Activated CD4-positive, alpha-beta T cell treated with anti-CD3 and anti-CD28 coated beads, Interleukin-10, Interleukin-2, amounts not matched to agents 100 ng/mL and 50 ng/mL, durations not matched to agents 16 hours and 8 hours (primary cell): ENCODE data around the gene THYN1.

ENCODE experiments used
- DNase-seq: peaks from one replicate; pipeline ENCODE4 v3.0.0-alpha.2; 2020

The THYN1 gene

DNA sequence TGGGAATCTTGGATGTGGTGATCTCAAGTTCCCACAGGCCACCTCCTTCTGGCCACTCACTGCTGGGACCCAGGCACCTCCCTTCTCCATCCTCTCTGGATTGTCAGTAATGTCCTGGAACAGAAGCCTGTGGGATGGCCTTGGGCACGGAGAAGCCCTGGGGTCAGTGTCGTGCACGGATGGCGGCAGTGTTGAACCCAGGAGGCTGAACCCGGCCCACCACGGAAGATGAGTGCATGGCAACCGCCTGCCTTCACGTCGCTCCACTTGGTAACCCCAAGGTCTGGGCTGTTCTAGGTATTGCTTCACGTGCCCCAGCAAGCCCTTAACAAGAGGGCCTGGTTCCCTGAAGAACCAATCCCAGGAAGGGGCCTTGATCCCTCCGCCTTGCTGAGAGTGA lies 7.1 kb downstream of the THYN1 start:
- no peak for DNase-seq

- DNase-seq: no peak
Observed at GRCh38 chr11:134245434-134245833, 7.7 kb downstream of the THYN1 start.

GRCh38 chr11:134244593-134244992 lies 8.6 kb downstream of the THYN1 start:
- DNase-seq: no peak

DNA sequence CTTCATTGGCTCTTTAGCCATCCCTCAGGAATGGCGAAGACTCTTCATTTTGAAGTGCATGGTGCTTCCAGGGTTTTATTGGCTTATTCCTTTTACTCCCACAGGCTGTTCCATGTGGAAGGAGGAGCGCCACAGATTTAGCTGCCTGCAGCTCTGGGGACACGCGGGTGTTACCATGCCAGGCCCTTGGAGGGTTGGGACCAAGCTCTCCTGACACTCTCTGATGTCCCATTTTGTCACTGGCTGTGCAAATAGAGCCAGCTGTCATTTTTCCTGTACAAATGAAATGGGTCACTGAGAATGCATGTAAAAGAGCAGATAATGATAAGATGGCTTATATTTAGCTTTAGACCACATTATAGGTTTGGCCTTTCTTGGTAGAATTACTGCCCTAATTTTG lies 9.2 kb downstream of the THYN1 start:
- DNase-seq: no peak

GRCh38 chr11:134242376-134242775 lies 10.8 kb downstream of the THYN1 start:
- DNase-seq: no peak

DNA sequence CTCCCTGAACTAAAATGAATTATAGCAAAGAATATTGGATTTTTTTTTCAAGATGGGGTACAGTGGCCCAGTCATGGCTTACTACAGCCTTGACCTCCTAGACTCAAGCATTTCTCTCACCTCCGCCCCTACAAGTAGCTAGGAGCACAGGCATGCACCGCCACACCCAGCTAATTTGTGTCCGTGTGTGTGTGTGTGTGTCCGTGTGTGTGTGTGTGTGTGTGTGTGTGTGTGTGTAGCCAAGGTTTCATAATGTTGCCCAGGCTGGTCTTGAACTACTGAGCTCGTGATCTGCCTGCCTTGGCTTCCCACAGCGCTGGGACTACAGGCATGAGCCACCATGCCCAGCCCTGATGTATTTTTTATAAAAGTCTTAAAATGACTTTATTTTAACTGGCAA lies 12.6 kb downstream of the THYN1 start:
- no peak for DNase-seq

GRCh38 chr11:134238956-134239355 lies 14.2 kb downstream of the THYN1 start:
- DNase-seq: no peak

DNA sequence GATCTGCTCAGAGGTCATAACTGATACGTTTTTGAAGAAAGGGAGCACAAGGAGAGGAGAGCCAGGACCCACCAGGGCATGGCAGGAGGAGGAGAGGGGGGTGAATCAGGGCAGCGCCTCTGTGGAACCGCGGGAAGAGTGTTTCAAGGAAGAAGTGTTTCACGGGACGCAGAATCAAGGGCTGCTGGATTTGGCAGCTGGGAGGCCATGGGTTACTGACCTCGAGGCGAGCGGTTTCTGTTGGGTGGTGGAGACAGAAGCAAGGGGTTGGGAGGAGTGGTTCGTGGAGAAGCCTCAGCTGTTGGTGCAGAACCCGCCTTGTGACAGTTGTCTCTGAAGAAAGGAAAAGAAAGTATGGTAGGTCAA lies 15.6 kb downstream of the THYN1 start:
- DNase-seq: no peak

DNA sequence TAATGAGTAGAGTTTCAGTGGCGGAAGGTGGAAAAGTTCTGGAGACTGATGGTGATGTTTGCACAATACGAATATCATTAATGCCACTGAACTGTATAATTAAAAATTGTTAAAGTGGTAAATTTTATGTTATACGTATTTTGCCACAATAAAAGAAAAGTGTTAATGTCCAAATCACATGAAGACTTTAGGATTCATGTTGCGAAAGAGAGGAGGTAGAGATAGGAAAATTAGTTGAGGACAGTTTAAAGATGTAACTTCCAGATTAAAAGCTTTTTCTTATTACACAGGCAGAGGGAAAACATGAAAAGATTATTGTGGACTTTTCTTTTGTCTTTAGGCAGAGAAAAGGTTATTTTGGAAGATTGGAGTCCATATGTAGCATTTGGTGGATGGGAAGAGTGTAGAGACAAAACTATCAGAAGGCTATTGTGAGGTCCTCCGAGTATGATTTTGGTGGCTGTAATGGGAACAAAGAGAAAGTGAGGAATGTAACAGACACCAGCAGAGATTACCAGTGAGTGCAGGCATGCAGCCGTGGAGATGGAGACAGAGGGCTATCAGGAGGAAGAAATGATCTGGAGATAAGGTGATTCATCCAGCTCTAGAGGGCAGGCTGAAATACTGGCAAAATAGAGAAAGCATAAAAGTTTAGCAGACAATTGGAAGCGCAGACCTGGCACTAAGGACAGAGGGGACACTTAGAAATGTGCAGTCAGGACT lies 16.2 kb downstream of the THYN1 start:
- no peak for DNase-seq

- DNase-seq: no peak
Observed at GRCh38 chr11:134235399-134235798, 17.8 kb downstream of the THYN1 start.

DNA sequence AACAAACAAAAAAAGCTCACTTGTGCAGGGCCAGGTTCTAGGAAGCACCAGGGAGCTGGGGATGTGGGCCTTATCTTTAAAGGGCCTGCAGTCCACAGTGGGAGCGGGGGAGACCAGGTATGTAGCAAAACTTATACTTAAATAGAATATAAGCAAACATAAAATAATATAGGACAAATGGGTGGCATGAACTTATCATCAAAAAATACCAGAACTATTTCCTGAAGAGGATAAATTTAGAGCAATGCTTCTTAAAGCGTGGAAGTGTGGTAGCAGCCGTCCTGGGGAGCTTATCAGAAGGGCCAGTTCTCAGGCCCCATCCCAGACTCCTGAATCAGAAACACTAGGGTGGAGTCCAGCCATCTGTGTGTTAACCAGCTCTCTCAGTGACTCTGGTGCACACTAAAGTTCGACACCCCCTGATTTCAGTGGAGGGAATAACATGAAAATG lies 19.4 kb downstream of the THYN1 start:
- no peak for DNase-seq

GRCh38 chr11:134231958-134232659 lies 21.0 kb downstream of the THYN1 start:
- no peak for DNase-seq

DNA sequence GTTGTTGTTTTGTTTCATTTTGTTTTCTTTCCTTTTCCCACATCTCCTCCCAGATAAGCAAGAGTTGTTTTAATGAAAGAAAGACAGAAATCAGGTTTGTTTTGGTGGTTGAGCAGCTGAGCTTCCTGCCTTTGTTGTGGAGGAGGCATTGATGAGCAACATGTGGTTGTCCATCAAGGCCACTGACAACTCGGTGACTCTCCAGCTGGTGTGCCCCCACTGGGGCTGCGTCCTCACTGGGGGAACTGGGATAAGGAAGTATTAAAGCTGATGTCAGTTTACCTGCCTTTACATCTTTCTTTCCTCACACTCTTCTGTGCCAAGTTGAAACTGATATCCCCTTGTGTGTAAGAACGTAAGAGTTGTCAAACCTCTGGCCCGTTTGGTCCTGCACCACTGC lies 22.8 kb downstream of the THYN1 start:
- no peak for DNase-seq

DNA sequence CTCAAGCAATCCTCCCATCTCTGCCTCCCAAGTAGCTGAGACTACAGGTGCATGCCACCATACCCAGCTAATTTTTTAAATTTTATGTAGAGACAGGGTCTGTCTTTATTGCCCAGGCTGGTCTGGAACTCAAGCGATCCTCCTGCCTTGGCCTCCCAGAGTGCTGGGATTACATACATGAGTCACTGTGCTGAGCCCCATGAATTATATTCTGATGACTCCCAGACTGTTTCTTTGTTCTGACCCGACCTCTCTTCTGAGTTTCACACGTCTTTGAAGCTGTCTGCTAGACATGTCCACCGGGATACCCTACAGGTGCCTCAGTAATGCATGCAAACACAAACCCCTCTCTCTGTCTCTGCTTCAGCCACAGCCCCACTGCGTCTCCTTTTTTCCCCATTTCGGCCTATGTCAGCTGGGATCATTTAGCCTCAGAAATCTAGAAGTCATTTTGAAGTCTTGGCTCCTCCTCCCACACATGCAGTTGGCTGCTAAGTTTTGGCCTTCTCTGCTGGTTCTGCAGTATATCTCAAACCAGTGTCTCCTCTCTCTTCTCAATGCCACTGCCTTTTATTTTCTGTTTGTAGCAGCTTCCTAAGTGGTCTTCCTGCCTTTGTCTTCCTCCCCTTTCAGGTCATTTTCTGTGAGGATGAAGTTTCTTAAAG lies 23.9 kb downstream of the THYN1 start:
- DNase-seq: no peak

- DNase-seq: peak; percentile 47
Observed at GRCh38 chr11:134228625-134229024, 24.5 kb downstream of the THYN1 start.

DNA sequence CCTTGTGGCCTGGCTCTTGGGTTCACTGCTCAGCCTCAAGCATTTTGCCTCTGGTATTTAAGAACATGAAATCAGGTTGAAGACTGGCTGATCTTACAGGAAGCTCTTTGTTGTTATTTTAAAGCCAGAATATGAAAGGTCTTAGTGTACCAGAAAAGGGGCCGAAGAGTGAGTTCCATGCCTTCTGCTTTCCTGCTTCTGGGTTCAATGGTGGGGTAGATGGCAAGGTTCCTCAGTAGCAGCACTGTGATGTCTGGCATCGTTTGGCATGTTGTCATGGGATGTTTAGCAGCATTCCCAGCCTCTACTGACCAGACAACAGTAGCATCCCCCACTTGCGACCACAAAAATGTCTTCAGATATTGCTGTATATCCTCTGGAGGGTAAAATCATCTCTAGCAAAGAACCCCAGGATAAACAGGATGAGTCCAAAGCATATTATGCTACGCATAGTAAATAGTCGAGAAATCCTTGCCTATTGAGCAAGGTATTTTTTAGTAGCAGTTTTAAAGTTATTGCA lies 26.3 kb downstream of the THYN1 start:
- no peak for DNase-seq

DNA sequence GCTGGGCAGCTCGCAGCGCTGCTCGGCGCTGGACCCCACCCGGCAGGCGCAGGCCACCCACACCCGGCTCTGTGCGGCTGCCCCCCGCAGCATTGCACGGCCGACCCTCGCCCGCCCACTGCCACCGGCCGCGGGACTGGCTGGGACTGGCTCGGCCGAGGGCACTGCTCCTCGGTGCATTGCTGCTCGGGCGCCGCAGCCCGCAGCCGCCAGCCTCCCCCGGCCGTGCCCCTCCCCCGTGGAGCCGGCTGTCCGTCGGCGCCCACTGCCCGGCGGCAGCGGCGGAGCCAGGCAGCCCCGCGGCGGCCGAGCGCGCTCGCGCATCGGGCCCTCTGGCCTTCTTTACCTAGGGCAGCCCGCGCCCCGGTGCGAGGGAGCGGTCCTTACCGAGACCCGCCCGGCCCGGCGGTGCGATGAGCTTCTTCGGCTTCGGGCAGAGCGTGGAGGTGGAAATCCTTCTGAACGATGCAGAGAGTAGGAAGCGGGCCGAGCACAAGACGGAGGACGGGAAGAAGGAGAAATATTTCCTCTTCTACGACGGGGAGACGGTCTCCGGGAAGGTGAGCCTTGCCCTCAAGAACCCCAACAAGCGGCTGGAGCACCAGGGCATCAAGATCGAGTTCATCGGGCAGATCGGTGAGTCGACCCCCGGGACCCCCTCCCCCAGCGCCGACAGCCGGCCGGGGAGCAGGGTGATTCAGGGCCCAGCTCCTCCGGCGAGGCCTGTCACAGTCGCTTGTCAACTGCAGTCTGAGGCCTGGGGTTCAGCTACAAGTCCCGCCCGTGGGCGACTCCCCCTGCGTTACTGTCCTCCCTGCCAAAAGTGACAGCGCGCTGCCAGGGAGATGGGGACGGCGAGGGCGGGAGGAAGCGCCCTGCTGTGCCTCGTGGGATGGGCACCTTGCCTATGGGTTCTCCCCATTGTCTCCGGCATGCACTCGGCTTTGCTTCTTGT lies 28.2 kb downstream of the THYN1 start:
- peak; percentile 71 for DNase-seq

DNA sequence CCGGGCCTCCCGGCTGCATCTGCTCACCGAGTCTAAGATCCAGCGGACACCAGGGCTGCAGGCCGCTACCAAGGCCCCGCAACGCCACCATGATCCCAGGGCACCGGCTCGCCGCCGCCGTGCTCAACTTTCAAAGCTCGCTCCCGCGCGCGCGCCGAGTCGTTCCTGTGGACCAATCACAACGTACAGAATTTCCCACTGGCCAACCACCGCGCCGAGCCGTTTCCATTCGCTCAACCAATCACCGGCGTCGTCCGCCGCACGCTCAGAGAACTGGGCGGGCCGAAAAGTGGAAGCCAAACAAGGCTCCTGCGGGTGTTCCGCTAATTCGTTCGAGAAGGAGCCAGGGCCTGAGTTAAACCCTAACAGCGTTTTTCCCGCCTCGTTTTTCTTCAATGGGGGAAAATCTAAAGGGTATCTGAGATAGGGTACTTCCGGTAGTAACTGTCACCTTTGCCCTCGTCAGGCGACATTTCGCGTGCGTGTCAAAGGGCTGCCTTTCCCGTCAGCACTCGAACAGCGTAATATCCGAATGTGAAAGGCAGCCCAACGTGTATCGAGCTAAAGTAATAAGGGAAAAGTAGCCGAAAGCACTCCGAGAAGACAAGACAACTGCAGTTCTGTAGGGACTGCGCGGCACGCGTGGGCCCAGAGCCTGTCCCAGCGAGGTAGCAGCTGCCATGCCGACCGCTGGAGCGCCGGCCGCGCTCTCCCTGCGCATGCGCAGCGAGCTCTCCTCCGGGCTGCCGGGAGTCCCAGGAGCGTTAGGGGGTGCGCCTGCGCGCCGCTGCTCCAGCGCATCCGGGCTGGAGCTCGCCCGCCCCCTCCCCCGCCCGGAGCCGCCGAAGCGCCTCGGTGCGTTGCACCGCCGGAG lies 29.1 kb downstream of the THYN1 start, which contains the start of the genes NCAPD3 and VPS26B:
Gene NCAPD3, minus strand, starts transcription at position 132 of the 874 bp plus-strand sequence. Its CDS starts 41 bp downstream, at position 91.
Gene VPS26B, plus strand, starts transcription at position 836 of the 874 bp plus-strand sequence. CDS start 452 bp downstream, outside the sequence.
- DNase-seq: peak; percentile 97

DNA sequence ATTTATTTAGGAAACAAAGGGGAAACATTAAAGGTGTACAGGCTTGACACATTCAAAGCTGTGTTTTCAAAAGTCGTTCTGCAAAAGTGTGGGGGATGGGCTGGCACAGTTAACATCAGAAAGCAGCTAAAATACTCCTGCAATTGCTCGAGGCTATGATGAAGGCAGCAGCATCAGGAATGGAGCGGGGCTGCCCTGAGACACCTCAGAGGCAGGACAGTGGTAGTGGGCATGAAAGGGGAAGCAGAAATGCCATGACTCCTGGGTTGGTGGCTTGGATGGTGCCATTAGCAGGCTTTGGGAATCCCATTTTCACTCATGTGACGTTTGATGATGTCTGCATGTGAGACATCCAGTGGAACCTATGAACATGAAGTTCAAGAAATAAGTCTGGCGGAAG lies 30.0 kb downstream of the THYN1 start:
- peak; percentile 15 for DNase-seq

DNA sequence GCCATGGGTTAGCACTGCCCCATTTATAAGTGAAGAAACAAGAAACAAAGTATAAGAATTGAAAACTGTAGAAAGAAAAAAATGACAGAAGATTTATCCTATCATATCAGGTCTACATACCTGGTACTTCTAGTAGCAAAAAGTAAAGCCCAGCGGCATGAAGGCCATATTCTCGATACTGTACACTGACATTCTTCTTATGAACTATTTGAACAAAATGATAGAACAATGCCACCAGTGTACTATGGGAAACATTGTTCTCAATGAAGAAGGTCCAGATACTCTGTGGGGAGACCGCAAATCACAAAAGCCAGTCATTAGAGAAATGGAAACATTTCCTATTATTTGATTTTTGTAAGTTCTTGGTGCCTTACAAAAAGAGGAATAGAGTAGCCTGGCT lies 36.3 kb downstream of the THYN1 start:
- no peak for DNase-seq

- peak; percentile 14 for DNase-seq
Observed at GRCh38 chr11:134215836-134216235, 37.3 kb downstream of the THYN1 start.
